GOT3 (cell line): ENCODE results near the gene CTSG.
"Not testable (repeated sequence)": the region's sequence is repeated elsewhere in the genome, so short reads cannot be mapped to it uniquely, and the experiment has no call there.

Experiments used
- DNase-seq: peaks from one replicate; lab custom pipeline; 2025; ENCODE audit warnings: mixed read lengths; lab: John Stamatoyannopoulos, UW

CTSG gene

GRCh38 chr14:24576182-24576581 lies at the start of gene CTSG:
Gene CTSG (minus strand): TSS chr14:24576250. CDS start chr14:24576223, 27 bp downstream.
- DNase-seq = no peak

- no peak for DNase-seq
These were observed 37.7 kb upstream of the CTSG start for GRCh38 chr14:24613747-24614146.

DNA sequence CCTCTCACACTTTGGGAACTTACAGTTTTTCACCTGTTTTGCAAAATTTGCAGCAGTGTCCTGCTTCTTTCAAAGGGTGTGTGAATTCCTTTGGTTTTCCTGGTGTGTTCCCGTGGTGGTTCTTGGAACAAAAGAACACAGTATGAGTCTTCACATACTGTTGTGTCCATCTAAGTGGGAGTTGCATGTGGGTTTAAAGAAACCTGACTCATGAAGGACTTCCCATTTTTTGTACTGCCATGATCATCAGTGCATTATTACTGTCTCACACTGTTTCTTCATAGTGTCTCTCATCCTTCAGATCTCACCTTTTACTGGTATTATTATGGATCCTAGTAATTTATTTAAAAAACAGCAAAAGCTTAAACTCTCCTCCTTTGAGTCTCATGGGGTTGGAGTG lies 37.2 kb upstream of the CTSG start:
- no peak for DNase-seq

DNA sequence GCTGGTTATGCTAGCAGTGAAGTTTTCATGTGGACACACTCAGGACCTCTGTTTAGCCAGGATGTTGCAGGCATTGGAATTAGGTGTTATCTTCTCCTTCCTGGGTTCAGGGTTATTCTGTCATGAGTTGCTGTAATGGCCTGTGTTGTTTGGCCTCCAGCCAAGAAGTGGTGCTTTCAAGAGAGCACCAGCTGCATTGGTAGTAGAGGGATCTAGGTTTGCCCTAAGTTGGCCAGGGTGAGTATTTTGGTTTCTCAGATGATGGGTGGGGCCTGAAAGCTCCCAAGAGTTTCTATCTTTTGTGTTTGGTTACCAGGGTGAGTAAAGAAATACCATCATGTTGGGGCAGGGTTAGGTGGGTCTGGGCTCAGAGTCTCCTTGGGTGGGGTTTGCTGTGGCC lies 36.1 kb upstream of the CTSG start:
- DNase-seq = no peak

GRCh38 chr14:24609655-24610344 lies 33.8 kb upstream of the CTSG start, which contains the start of gene GZMH:
Gene GZMH (minus strand): TSS chr14:24609685. CDS start chr14:24609613, 72 bp downstream.
- DNase-seq = no peak

DNA sequence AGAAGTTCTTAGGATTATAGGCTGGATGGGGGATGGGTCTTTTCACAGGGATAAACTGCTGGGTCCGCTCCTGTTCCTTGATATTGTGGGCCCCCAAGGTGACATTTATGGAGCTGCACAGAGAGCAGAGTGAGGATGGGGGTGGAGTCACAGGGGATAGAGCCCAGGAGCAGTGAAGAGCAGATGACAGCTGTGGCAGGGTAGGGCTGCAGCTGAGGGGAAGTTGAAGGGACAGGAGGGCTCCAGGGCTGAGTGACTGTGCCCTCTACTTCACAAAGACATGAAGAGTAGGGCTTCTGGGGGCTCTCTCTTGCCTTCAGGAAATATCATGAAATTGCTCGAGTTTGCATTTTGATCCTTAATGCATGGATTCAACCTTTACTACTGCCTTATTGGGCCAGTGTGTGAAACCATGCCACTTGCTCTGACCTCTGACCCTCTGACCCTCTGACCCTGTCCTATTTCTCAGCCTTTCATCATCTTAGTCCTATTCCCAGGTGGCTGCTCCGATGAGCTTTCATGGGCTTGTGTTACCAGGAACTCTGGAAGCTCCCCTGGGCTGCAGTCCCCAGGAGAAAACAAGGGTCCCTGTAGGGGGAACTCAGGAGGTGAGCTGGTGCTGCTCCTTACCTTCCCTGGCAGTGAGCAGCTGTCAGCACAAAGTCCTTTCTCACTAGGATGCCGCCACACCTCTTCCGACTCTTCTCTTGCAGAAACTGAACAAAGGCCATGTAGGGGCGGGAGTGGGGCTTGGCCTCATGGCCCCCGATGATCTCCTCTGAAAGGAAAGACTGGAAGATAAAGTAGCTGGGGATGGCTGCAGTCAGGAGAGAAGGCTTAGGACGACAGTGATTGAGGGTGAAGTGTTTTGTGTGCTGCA lies 31.8 kb upstream of the CTSG start:
- DNase-seq = no peak

- DNase-seq = no peak
These were observed 31.0 kb upstream of the CTSG start for GRCh38 chr14:24607081-24607480.

DNA sequence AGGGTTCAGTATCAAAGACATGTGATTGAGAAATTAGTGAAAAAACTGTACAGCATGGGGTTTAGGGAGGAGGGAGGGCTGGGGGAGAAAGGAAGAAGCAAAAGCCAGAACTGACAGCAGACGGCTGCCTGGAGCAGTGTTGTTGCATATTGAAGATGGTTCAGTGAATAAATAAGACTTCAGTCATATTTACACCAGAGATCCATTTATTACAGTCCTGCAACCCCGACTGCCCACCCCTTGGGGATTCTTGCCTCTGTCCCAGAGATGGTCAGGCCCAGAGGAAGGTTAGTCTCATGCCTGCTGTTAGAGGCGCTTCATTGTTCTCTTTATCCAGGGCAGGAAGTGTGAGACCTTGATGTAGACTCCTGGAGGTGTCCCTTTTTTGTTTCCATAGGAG lies 30.2 kb upstream of the CTSG start:
- DNase-seq = no peak

DNA sequence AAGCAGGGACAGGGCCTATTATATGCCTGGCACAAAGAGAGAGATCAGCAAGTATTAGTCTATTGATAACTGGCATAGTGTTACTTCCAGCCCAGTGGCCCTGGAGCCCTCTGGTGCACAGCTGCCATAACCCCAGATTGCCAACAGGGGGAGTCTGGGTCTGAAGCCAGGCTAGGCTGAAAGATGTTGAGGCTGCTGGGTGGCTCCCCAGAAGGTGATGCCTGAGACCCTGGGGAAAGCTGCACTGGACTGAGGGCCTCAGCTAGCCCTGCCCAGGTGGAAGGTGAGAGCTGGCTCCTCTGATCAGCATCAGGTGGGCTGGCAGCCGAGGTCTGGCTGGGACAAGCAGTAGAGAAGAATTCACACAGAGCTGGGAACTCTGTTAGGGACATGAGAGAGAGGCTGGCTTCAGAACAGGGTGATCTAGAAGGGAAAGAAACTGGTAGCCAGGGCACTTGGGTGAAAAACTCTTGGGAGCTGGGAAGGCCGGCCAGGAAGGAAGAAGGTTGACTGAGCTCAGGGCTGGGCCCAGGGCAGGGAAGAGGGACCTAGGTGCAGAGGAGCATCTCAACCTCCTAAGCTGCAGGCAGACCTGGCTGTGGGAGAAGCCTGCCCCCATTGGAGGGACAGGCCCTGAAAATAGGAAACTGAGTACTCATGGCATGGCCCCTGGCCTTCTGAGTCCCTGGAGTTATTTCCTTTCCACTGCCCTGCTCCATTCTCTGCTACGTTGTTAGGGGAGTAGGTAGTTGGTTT lies 29.6 kb upstream of the CTSG start:
- DNase-seq = no peak

GRCh38 chr14:24597403-24597802 lies 21.4 kb upstream of the CTSG start:
- DNase-seq = no peak

- DNase-seq = no peak
These were observed 19.2 kb upstream of the CTSG start for GRCh38 chr14:24595073-24595808.

GRCh38 chr14:24591004-24591403 lies 15.0 kb upstream of the CTSG start:
- DNase-seq = not testable (repeated sequence)

GRCh38 chr14:24584402-24584801 lies 8.4 kb upstream of the CTSG start:
- not testable (repeated sequence) for DNase-seq

- no peak for DNase-seq
These were observed 2.5 kb upstream of the CTSG start for GRCh38 chr14:24578558-24578957.

DNA sequence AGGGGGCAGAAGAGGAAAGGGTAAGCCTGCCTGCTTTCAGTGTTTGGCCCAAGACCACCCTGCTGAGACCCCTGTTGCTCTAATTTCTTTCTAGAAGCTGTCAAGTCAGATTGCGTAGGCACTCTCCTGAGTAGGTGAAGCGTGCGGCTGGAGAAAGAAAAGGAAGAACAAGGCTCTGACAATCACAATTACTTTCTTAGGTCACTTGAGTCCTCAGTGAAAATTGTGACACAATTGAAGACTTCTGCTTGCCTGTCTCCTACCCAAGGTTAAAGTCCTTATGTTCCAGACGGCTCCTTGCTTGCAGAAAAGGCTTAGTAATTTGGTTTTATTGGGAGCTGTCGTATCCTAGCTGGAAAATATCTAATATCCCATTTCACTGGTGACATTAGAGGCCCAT lies 721 bp upstream of the CTSG start:
- DNase-seq = no peak

DNA sequence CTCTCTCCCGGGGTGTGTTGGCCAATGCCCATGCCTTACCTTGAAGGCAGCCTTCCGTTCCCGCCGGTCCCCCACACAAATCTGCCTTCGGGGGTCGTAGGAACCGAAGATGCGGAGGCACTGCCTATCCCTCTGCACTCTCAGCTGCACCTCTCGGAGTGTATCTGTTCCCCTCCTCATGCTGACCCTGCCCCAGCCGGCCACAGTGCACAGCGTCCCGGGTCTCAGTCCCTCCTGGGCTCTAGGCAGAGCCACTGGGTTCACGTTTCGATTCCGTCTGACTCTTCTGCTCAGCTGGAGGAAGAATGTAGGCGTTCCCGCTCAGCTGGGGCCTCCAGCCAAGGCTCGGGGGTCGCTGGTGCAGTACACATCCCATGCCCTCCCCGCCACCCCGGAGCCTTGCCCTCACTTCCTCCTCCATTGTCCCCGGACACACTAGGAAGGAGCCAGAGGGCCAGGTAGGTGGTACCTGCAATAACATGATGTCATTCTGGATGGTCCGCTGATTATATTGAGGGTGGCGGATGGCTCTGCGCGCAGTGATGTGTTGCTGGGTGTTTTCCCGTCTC lies 1.8 kb downstream of the CTSG start:
- DNase-seq = no peak

DNA sequence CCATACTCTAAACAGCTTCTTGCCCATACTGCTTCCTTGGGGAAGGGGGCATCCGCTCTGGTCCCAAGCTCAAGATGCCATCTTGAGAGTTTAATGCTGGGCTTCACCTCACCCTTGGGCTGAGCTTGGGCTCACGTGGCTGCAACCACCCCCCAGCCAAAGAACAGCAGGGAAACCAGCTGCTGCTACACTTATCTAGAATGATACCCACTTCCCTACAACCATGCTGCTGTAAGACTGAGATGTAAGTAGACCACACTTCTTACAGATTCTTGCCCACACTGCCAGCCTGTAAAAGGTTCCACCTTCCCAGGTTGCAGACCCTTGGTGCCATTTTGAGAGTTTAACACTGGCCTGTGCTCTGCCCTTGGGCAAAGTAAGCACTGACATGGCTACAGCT lies 9.7 kb downstream of the CTSG start:
- no peak for DNase-seq

- DNase-seq = no peak
These were observed 10.3 kb downstream of the CTSG start for GRCh38 chr14:24565766-24566165.

DNA sequence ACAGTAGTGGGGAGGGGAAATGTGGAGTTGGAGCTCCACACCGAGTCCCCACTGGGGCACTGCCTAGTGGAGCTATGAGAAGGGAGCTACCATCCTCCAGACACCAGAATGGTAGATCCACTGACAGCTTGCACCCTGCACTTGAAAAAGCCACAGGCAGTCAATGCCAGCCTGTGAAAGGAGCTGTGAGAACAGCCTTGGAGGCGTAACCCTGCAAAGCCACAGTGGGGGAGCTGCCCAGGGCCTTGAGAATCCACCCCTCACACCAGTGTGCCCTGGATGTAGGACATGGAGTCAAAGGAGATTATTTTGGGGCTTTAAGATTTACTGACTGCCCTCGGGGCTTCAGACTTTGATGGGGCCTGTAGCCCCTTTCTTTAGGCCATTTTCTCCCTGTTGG lies 12.5 kb downstream of the CTSG start:
- no peak for DNase-seq

DNA sequence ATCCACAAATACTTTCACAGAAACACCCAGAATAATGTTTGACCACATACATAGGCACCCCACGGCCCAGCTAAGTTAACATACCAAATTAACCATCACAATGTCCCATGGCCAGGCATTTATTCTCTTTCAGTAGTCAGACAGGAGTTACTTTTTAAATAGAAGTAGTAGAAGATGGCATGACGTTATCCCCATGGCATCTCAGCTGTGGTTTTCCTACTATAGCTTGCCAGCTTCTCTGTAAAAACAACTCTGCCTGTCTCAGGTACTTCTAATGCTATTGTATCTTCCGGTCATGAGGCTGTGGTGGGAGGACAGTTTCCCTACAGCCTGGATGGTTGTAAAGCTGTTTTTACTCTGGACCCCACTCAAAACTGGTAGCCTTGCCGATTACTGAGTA lies 19.3 kb downstream of the CTSG start:
- DNase-seq = no peak

DNA sequence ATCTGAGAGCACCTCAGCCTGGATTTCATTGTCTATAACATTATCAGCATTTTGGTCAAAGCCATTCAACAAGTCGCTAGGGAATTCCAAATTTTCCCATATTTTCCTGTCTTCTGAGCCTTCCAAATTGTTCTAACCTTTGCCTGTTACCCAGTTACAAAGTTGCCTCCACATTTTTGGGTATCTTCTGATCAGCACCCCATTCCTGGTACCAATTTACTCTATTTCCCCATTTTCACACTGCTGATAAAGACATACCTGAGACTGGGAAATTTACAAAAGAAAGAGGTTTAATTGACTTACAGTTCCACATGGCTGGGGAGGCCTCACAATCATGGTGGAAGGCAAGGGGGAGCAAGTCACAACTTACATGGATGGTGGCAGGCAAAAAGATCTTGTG lies 27.0 kb downstream of the CTSG start:
- DNase-seq = not testable (repeated sequence)
